Measurements from ENCODE around the gene PPP2R2B.

DNA sequence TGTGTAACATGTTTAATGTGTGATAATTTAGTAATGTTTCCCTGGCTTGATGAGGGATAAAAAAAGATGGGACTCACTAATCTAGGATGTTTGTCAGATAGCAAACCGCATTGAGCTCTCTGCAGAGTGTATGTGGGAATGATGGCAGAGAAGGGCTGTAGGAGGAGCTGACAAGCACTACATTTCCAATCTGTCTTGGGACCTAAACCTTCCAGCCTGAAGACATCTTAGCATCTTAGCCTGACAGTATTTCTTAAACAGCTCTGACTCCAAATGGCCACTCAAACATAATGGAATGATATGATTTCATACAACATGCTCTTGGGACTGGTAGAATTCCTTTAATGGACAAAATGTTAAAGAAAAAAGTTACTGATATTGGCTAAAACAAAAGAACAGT, 116.7 kb downstream of the PPP2R2B start:
- TF ChIP-seq, protein P1, sequence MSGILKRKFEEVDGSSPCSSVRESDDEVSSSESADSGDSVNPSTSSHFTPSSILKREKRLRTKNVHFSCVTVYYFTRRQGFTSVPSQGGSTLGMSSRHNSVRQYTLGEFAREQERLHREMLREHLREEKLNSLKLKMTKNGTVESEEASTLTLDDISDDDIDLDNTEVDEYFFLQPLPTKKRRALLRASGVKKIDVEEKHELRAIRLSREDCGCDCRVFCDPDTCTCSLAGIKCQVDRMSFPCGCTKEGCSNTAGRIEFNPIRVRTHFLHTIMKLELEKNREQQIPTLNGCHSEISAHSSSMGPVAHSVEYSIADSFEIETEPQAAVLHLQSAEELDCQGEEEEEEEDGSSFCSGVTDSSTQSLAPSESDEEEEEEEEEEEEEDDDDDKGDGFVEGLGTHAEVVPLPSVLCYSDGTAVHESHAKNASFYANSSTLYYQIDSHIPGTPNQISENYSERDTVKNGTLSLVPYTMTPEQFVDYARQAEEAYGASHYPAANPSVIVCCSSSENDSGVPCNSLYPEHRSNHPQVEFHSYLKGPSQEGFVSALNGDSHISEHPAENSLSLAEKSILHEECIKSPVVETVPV (CRISPR knock-in tag; IDR thresholded peaks at IDR 0.05), result no peak
- TF ChIP-seq CREB5 (CRISPR knock-in tag; IDR thresholded peaks at IDR 0.05; ENCODE audit: low read depth) (no peak), RARB (CRISPR knock-in tag; IDR thresholded peaks at IDR 0.05) (no peak), ZFP3 (CRISPR knock-in tag; IDR thresholded peaks at IDR 0.05) (no peak), CSDC2 (CRISPR knock-in tag; IDR thresholded peaks at IDR 0.05) (no peak), BACH2 (CRISPR knock-in tag; IDR thresholded peaks at IDR 0.05; ENCODE audit: borderline replicate concordance) (no peak), ISL1 (CRISPR knock-in tag; IDR thresholded peaks at IDR 0.05) (no peak), PATZ1 (CRISPR knock-in tag; IDR thresholded peaks at IDR 0.05; ENCODE audit: borderline replicate concordance) (no peak)

Measured in SK-N-SH treated with all-trans-retinoic acid at 6 μM for 48 hours (cell line).